WTC11 (cell line): ENCODE data around the gene METTL1. TPM values are rescaled to one million over a fixed set of nuclear protein-coding genes. Genes with fewer than 3 reads are reported as not detected.
"Not testable (repeated sequence)": the region's sequence is repeated elsewhere in the genome, so short reads cannot be mapped to it uniquely, and the experiment has no call there.

Experiments used
- ATAC-seq: fragments of 200-7000 bp; cut with Tn5 transposase; 2 replicates; pipeline ENCODE4 v1.10.0; 2021; ENCODE audit warnings: mild to moderate bottlenecking, moderate library complexity
- CTCF ChIA-PET: fragments of 300-600 bp; sonication (Branson Sonifier 250); formaldehyde crosslinking; loops from one replicate; lab custom pipeline; 2021; ENCODE audit warnings: antibody characterized with exemption; lab: Charles Lee
- POLR2A ChIA-PET: fragments of 350-600 bp; sonication (Branson Sonifier 250); formaldehyde crosslinking; loops from one replicate; lab custom pipeline; 2021; ENCODE audit warnings: antibody characterized with exemption; lab: Charles Lee
- DNase-seq: peaks from one replicate; pipeline ENCODE4 v3.0.0; 2021; ENCODE audit warnings: low spot score
- H3K27ac Mint-ChIP-seq: 2 replicates; pipeline ENCODE4 v1.8.0; 2021; ENCODE audit warnings: mixed read lengths
- H3K27me3 Mint-ChIP-seq: 2 replicates; pipeline ENCODE4 v1.8.0; 2021; ENCODE audit warnings: low read depth, mild to moderate bottlenecking, moderate library complexity, mixed read lengths
- H3K36me3 Mint-ChIP-seq: 2 replicates; pipeline ENCODE4 v1.8.0; 2021; ENCODE audit warnings: mixed read lengths
- H3K4me1 Mint-ChIP-seq: 2 replicates; pipeline ENCODE4 v1.8.0; 2022; ENCODE audit warnings: mixed read lengths
- H3K4me3 Mint-ChIP-seq: 2 replicates; pipeline ENCODE4 v1.8.0; 2021; ENCODE audit warnings: mild to moderate bottlenecking, moderate library complexity, mixed read lengths
- H3K9me3 Mint-ChIP-seq: 2 replicates; pipeline ENCODE4 v1.8.0; 2021; ENCODE audit warnings: mixed read lengths
- ATF2 ChIP-seq: sonication (generic); formaldehyde crosslinking; IDR thresholded peaks from 2 replicates; pipeline ENCODE4 v1.8.1; 2022; ENCODE audit warnings: low read depth, missing genetic modification reagents, borderline replicate concordance
- E2F5 ChIP-seq: sonication (generic); formaldehyde crosslinking; IDR thresholded peaks from 2 replicates; pipeline ENCODE4 v1.8.1; 2022; ENCODE audit warnings: mild to moderate bottlenecking, moderate library complexity, missing genetic modification reagents
- ELF4 ChIP-seq: sonication (generic); formaldehyde crosslinking; IDR thresholded peaks from 2 replicates; pipeline ENCODE4 v1.8.1; 2022; ENCODE audit warnings: low read depth, mild to moderate bottlenecking, moderate library complexity, missing genetic modification reagents
- KAT7 ChIP-seq: sonication (generic); formaldehyde crosslinking; IDR thresholded peaks from 2 replicates; pipeline ENCODE4 v1.8.1; 2023; ENCODE audit warnings: missing genetic modification reagents, mild to moderate bottlenecking, borderline replicate concordance
- TEAD1 ChIP-seq: sonication (generic); formaldehyde crosslinking; IDR thresholded peaks from 2 replicates; pipeline ENCODE4 v1.8.0; 2022; ENCODE audit warnings: mild to moderate bottlenecking, missing genetic modification reagents
- TEAD4 ChIP-seq: sonication (generic); formaldehyde crosslinking; IDR thresholded peaks from 2 replicates; pipeline ENCODE4 v1.8.0; 2022; ENCODE audit warnings: mild to moderate bottlenecking, missing genetic modification reagents
- USF1 ChIP-seq: sonication (generic); formaldehyde crosslinking; IDR thresholded peaks from 2 replicates; pipeline ENCODE4 v1.8.0; 2022; ENCODE audit warnings: mild to moderate bottlenecking, missing genetic modification reagents
- ZBTB21 ChIP-seq: sonication (generic); formaldehyde crosslinking; IDR thresholded peaks from 2 replicates; pipeline ENCODE4 v1.8.1; 2023; ENCODE audit warnings: mild to moderate bottlenecking, missing genetic modification reagents, borderline replicate concordance
- ZNF263 ChIP-seq: sonication (generic); formaldehyde crosslinking; IDR thresholded peaks from 2 replicates; pipeline ENCODE4 v1.8.1; 2022; ENCODE audit warnings: low read depth, mild to moderate bottlenecking, moderate library complexity, missing genetic modification reagents
- ZNF423 ChIP-seq: fragments of 250-450 bp; sonication (Bioruptor Pico); IDR thresholded peaks from 2 replicates; pipeline ENCODE4 v2.1.2; 2022; ENCODE audit warnings: mild to moderate bottlenecking, moderate library complexity
- ZNF532 ChIP-seq: fragments of 250-450 bp; sonication (Bioruptor Pico); IDR thresholded peaks from 2 replicates; pipeline ENCODE4 v1.9.0; 2021; ENCODE audit warnings: mild to moderate bottlenecking, borderline replicate concordance
- ZNF671 ChIP-seq: fragments of 250-450 bp; sonication (Bioruptor Pico); IDR thresholded peaks from 2 replicates; pipeline ENCODE4 v1.8.0; 2021; ENCODE audit warnings: mild to moderate bottlenecking
- ZSCAN18 ChIP-seq: fragments of 250-450 bp; sonication (Bioruptor Pico); IDR thresholded peaks from 2 replicates; pipeline ENCODE4 v2.1.2; 2022; ENCODE audit warnings: mild to moderate bottlenecking, moderate library complexity
- total RNA-seq: library from RNA; stranded (reverse); gene quantifications from 3 replicates; pipeline ENCODE4 v1.2.3, GENCODE V29; 2021

The METTL1 gene
- total RNA-seq, 1 experiment from 2014 or later = 25.5 TPM

GRCh38 chr12:57722716-57723629 is 48.9 kb downstream of the METTL1 start:
- POLR2A ChIA-PET = interaction anchor here (0.8 kb wide), 1 partner anchor 13 kb away, joined by 3 read pairs; no protein-coding TSS in a partner anchor
- Mint-ChIP-seq H3K36me3 (peaks cover 14% of the 10 kb centered on the region), H3K4me3 (no peak overlapping the region), H3K9me3 (no peaks in the 10 kb centered on the region), H3K27me3 (peaks cover 54% of the 10 kb centered on the region), H3K4me1 (peaks cover 15% of the 10 kb centered on the region)
- no peak for DNase-seq
- TF ChIP-seq ZNF423 (CRISPR knock-in tag) (no peak), KAT7 (no peak), TEAD4 (CRISPR knock-in tag) (no peak)
- TF ChIP-seq, all 79 proteins: peak for 0
- CTCF ChIA-PET = interaction anchor here (0.6 to 5.8 kb wide), 6 partner anchors 13 to 139 kb away, joined by 3 to 146 read pairs (median 4); partner anchors contain the start of genes AGAP2, B4GALNT1 and OS9
- no peak overlapping the region for H3K27ac Mint-ChIP-seq
- no peak for ATAC-seq

- H3K9me3 Mint-ChIP-seq, H3K4me3 Mint-ChIP-seq, H3K27ac Mint-ChIP-seq, DNase-seq, H3K4me1 Mint-ChIP-seq, ATAC-seq: not testable (repeated sequence)
- ChIA-PET POLR2A (interaction anchor here (0.8 kb wide), 1 partner anchor 14 kb away, joined by 3 read pairs; no protein-coding TSS in a partner anchor), CTCF (interaction anchor here (0.9 to 5.8 kb wide), 5 partner anchors 14 to 139 kb away, joined by 3 to 146 read pairs (median 5); partner anchors contain the start of genes AGAP2 and B4GALNT1)
- peaks cover 16% of the 10 kb centered on the region for H3K36me3 Mint-ChIP-seq
- H3K27me3 Mint-ChIP-seq = peaks cover 44% of the 10 kb centered on the region
These were observed 49.9 kb downstream of the METTL1 start for GRCh38 chr12:57721846-57722608.

- Mint-ChIP-seq H3K4me3 (no peak overlapping the region), H3K9me3 (no peaks in the 10 kb centered on the region), H3K27me3 (peaks cover 33% of the 10 kb centered on the region), H3K36me3 (peaks cover 16% of the 10 kb centered on the region), H3K4me1 (peaks cover 2% of the 10 kb centered on the region; the same call in 1 of the 2 replicates), H3K27ac (no peak overlapping the region)
- DNase-seq = no peak
- ChIA-PET CTCF (interaction anchor here (1.2 to 2.4 kb wide), 3 partner anchors 16 to 88 kb away, joined by 3 to 6 read pairs (median 4); partner anchors contain the start of gene B4GALNT1), POLR2A (no interaction called here)
- ATAC-seq = no peak
- no peak for TF ChIP-seq TEAD1 (CRISPR knock-in tag)
- no peak for TF ChIP-seq USF1 (CRISPR knock-in tag)
- no peak for TF ChIP-seq ZNF423 (CRISPR knock-in tag)
- no peak for TF ChIP-seq E2F5 (CRISPR knock-in tag)
- no peak for TF ChIP-seq ATF2 (CRISPR knock-in tag)
- no peak for TF ChIP-seq ZNF263 (CRISPR knock-in tag)
- TF ChIP-seq ZBTB21 (CRISPR knock-in tag) = no peak
- TF ChIP-seq ZNF671 = no peak
- no peak for TF ChIP-seq ZNF532 (CRISPR knock-in tag)
- no peak for TF ChIP-seq ZSCAN18
- TF ChIP-seq ELF4 (CRISPR knock-in tag) = no peak
These were observed 51.0 kb downstream of the METTL1 start for GRCh38 chr12:57720606-57721595.
